NT2/D1 (cell line): Measurements from ENCODE around the gene ESR2.

Experiments
- SUZ12 ChIP-seq: IDR thresholded peaks from 2 replicates; pipeline ENCODE4 v1.6.1; 2011; ENCODE audit not compliant: insufficient read length, insufficient read depth; ENCODE audit errors: extremely low read depth
- YY1 ChIP-seq: IDR thresholded peaks from 2 replicates; pipeline ENCODE4 v1.6.1; 2011; ENCODE audit not compliant: insufficient read length, insufficient read depth

GRCh38 chr14:64217308-64217707 is 76.9 kb downstream of the ESR2 start:
- no peak for TF ChIP-seq YY1
- TF ChIP-seq SUZ12 = no peak
